NB4 (cell line): Measurements from ENCODE around the gene SLC16A3.

Experiments used
- CTCF ChIP-seq: IDR thresholded peaks from one replicate; pipeline ENCODE4 v1.5.1; 2012; ENCODE audit warnings: low read depth, low read length
- MYC ChIP-seq: IDR thresholded peaks from 2 replicates; pipeline ENCODE4 v1.6.1; 2011; ENCODE audit warnings: low read depth, low read length
- POLR2A ChIP-seq: IDR thresholded peaks from 2 replicates; pipeline ENCODE4 v1.6.1; 2011; ENCODE audit warnings: mild to moderate bottlenecking; ENCODE audit not compliant: insufficient read length; ENCODE audit errors: extremely low read depth

- TF ChIP-seq CTCF: no peak
- TF ChIP-seq POLR2A: no peak
- TF ChIP-seq MYC: no peak
These were observed 20.2 kb downstream of the SLC16A3 start for GRCh38 chr17:82248815-82249674.
